ENCODE measurements around the gene FYN. TPM values are rescaled to one million over a fixed set of nuclear protein-coding genes. Genes with fewer than 3 reads are reported as not detected.

Gene FYN
- total and polyA plus RNA-seq, 9 of the 15 experiments (the other 6 are each of a cell fraction or from before 2014, with no cell fraction given): 2.9 to 22.1 (median 11.4) TPM

GRCh38 chr6:111721753-111722154 is 151.5 kb downstream of the FYN start (continued):
- TF ChIP-seq USF2 (CRISPR knock-in tag; IDR thresholded peaks at IDR 0.05) (no peak), IRF2 (CRISPR knock-in tag; IDR thresholded peaks at IDR 0.05) (no peak), ZBTB34 (CRISPR knock-in tag; IDR thresholded peaks at IDR 0.05) (no peak), RREB1 (CRISPR knock-in tag; IDR thresholded peaks at IDR 0.05) (no peak), EHMT2 (IDR thresholded peaks at IDR 0.05) (no peak), DMBX1 (CRISPR knock-in tag; IDR thresholded peaks at IDR 0.05; ENCODE audit: borderline replicate concordance) (no peak), DNMT1 (IDR thresholded peaks at IDR 0.05) (no peak), SAFB2 (IDR thresholded peaks at IDR 0.05; ENCODE audit: borderline replicate concordance, low read depth, low read length, severe bottlenecking) (no peak)

Data from K562 (cell line).